Stimulated activated CD4-positive, alpha-beta T cell treated with anti-CD3 and anti-CD28 coated beads, TNF-alpha, amount 100 ng/mL, for 24 hours (primary cell): ENCODE measurements around the gene DOCK8.
A peak's percentile ranks its signal among the peaks of the same experiment; 100 is the strongest.

Experiments
- DNase-seq, 3 experiments: peaks; one replicate each; pipeline ENCODE4 v3.0.0-alpha.2; 2020; ENCODE audit warnings: low read depth in 3 of 3

The DOCK8 gene

GRCh38 chr9:306907-307306 lies 92.2 kb downstream of the DOCK8 start:
- DNase-seq, result peak in 1 of 3 experiments; percentile 14

DNA sequence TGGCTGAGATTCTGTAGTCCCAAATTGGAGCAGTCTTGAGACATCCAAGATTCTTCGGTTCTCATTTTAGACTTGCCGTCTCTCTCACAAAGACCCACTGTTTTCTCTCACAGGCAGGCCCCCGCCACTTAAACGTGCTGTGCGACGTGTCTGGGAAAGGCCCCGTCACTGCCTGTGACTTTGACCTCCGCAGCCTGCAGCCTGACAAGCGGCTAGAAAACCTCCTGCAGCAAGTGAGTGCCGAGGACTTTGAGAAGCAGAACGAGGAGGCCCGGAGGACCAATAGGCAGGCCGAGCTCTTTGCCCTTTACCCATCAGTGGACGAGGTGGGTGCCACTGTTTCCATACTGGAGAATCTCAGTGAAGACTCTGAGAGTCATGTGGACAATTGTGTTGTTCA lies 97.2 kb downstream of the DOCK8 start:
- no peak for DNase-seq

- DNase-seq, result no peak
Measured at GRCh38 chr9:312596-313320, 98.1 kb downstream of the DOCK8 start.

DNA sequence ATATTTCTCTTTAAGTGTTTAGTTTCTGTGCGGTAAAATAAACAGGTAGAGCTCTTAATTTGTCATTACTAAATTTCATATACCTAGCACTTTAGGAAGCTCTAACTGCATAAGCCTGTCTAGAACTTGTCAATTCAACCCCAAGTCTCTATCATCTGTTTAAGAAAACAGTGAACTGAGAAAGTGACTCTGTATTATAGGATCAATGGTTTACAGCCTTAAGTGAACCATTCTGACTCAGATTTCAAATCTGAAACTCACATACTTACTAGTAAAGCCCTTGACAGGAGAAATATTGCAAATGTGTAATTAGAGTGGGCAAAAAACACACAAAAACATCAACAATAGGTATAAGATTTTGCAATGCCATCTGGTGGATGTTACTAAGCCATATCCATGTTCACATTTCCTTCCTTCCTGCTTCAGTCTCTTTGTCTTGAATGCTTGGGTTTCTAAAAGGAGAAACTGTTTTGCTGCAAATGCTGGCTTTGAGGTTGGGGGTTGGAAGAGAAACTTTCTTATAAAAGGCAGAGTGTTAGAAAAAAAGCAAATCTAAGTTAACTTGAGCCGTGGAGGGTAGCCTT lies 101.8 kb downstream of the DOCK8 start:
- DNase-seq, result no peak

DNA sequence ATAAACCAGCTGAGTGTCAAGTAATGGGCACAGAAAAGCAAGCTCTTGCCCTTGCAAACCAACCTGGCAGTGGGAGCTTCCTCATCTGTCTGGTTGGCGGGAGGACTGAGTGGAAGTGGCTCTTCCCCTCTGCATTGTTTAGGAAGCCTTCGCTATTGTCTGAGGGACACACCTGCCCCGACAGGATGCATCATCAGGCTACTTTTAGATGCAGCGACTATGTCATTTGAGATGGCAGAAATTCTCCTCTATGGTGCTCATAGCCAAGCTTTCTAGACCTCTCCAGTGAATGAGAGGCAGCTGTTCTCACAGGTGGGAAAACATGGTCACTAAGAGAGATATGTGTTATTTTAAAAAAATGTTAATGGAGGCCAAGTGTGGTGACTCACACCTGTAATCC lies 104.0 kb downstream of the DOCK8 start:
- DNase-seq, result no peak

DNA sequence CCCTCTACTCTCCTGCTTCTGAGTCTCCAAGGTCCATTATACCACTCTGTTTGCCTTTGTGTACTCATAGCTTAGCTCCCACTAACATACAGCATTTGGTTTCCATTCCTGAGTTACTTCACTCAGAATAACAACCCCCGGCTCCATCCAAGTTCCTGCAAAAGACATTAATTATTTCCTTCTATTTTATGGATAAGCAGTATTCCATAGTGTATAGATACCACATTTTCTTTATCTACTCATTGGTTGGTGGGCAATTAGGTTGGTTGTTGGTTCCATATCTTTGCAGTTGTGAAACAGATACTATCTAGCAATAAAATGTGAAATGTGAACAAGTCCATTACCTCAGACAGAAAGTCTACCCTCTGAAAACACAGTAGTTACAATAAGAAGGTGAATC lies 110.3 kb downstream of the DOCK8 start:
- DNase-seq, result no peak

DNA sequence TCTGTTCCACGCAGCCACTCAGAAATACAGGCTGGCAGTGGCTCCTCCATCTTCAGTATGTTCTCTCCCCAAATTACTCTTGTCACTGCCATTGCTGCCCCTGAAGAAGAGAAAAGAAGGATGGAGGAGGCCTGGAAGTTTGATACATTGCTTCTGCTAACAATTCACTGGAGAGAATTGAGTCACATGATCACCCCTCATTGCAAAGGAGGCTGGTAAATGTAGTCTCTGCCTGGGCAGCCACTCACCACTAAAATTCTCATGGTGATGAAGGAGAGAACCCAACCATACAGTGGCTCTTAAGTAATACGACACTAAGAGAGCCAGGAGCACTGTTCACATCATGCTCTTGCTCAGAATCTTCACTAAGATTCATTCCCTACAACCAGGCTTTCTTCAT lies 112.0 kb downstream of the DOCK8 start:
- DNase-seq, result no peak

DNA sequence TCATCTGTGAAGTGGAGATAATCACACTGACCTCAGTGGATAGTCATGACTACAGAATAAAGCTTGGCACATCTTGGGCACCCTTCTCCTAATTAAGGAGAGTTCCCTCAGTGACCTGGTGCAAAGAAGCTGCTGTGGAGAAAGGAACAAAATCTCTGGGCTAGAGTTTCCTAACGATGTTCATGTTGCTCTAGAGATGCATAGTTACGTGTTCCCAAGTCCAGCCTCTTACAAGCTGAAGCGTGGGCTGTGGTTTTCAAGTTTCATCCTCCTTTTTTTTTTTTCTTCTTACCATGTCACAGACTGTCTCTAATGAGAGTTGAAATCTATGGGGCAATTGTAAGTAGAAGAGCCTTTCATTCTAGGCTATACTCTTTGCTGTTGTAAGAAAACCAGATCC lies 113.8 kb downstream of the DOCK8 start:
- DNase-seq, result no peak

DNA sequence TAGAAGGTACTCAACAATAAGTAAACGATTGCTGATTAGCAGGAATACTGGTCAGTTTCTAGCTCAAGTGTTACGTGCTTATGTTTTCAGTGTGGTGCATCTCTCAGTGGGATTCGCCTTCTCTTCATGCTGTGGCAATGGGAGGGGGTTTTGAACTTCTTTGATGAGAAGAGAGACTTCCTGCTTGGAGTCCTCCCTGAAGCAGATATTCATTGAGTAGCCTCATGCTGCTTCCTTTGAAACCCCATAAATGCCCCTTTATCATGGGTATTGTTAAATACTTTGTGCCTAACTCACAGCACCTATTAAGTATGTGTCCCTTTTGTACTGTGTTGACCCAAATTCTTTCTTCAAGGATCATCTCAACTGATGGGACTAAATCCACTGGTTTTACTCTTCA lies 116.5 kb downstream of the DOCK8 start:
- no peak for DNase-seq

DNA sequence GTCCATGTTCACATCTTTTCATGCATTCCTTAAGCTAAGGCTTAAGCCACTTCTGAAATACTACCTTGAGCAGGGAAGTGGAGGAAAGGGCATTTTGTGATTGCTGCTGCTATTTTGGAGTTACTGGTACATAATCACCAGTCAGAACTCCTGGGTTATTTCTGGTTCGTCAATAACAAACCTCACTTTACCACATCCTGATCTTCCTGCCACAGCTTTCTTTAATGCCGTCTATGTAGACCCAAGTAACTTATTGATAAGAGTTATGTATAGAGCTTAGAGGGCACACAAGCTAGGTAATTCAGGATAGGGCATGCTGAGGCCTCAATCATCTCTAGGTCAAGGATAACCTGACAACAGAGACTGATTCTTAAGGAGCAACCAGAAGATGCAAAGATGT lies 120.7 kb downstream of the DOCK8 start:
- DNase-seq, result no peak

GRCh38 chr9:336039-336438 lies 121.4 kb downstream of the DOCK8 start:
- DNase-seq, result no peak

DNA sequence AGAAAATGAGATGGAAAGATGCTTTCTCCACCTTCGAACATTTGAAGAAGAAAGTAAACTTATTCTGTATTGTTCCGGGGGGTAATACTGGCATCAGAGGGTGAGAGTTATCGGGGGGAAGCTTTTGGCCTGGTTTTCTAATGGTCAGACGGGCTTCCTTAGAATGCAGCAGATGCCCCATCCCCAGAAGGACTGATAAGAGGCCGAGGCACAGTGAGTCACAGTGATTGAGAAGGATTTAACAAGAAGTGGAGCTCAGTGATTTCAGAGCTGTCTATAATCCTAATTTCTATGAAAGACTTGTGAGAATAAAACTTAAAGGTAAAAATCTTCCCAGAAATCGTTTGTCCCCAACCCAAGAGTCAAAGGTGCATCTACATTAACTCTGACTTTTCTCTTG lies 123.9 kb downstream of the DOCK8 start:
- DNase-seq, result no peak

- DNase-seq, result no peak
Measured at GRCh38 chr9:341634-342421, 127.2 kb downstream of the DOCK8 start.

DNA sequence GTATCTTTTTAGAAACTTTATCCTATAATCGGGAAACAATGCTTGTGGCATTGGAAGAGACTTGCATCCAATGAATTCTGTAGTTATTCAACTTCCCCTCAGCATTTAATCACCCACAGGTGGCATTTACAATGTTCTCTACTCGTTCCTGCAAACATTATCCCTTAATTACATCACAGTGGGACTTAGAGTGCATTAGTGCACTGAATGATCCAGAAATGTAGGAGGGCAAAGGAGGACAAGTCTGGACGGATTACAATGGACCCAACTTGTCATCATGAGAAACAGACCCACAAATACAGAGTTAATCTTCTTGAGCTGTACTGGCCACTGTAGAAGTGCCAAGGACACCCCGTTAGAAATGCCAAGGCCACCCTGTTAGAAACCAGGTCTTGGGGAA lies 129.1 kb downstream of the DOCK8 start:
- DNase-seq, result no peak

DNA sequence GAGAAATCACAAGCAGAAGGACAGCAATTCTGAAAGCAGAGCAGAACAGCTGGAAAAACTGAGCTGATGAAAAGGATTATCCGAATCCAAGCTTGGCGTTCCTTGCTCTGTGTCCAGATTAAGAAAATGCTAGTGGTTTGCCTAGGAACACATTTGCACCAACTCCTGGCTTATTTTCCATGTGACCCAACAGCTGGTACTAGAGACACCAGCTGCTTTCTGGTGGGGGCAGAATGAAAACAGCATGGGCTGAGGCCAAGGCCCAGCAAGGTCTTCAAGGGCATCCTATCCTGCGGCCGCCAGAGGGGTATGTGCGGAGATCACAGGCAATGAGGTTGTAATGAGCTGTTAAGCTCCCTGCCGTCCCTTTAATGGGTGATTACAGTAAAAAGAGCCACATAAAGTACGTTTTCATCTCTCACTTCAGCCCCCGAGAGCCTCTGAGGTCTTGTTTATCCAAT lies 131.5 kb downstream of the DOCK8 start:
- DNase-seq, result no peak

- DNase-seq, result no peak
Measured at GRCh38 chr9:347667-348292, 133.1 kb downstream of the DOCK8 start.

DNA sequence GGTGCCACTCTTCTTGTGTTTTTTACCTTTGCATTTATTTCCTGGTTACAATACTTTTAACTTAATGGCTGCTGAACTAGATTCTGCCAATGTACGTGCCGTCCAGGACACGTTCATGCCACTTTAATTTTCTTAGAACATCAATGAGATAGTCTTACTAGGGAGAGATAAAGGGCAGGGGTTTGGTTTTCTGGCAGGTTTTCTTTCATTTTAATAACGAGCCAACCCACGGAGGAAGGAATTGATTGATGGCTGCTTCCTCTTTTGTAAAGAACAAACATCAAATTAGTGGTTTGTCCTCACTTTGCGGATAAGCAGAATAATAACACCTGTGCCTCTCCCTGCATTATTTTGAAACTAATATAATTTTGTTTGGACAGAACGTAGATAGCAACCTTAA lies 135.7 kb downstream of the DOCK8 start:
- DNase-seq, result no peak

DNA sequence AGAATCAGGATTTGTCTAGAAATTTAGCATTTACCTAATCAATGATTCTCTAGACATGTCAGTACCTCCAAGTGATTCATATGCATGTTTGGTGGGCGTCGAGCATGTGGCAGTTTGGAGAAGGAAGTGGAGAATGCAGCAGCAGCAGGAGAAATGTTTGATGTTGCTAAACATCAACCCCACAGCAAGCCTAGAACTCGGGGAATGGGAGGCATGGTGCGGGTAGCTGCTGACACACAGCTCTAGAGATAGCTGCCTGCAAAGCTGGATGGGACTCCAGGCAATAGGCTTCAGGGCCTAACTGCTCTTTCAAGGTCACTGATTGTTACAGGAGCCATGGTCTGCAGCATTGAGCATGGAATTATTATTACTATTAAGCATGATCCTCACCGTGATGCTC lies 137.3 kb downstream of the DOCK8 start:
- no peak for DNase-seq

- no peak for DNase-seq
Measured at GRCh38 chr9:353077-353476, 138.4 kb downstream of the DOCK8 start.

DNA sequence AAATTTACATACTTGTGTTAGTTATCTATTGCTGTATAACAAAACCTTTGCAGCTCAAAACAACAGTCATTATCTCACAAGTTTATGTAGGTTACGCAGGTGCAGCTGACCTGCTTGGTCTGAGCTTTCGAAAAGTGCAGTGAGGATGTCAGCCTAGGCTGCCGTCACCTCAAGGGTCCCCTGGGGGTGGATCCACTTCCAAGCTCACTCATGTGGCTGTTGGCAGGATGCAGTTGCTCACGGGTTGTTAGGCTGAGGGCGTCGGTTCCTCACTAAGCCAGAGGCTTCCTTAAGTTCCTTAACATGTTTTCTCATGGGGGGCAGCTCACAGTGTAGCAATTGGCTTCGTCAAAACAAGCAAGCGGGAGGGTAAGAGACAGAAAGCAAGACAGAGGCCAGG lies 139.8 kb downstream of the DOCK8 start:
- DNase-seq, result no peak

GRCh38 chr9:357560-357959 lies 142.9 kb downstream of the DOCK8 start:
- DNase-seq, result no peak

GRCh38 chr9:362561-363273 lies 148.1 kb downstream of the DOCK8 start:
- no peak for DNase-seq
